Thymus (tissue), 11 donors: ENCODE results near the gene TRMT2A. TPM values are rescaled to one million over a fixed set of nuclear protein-coding genes. Genes with fewer than 3 reads are reported as not detected.

Experiments used
- DNase-seq, 9 donors: peaks; one replicate each; pipeline ENCODE4 v3.0.0-alpha.2; 2013; ENCODE audit warnings: low spot score in 9 of 9, low read depth in 6 of 9, missing footprints in 1 of 9
- H3K27ac ChIP-seq, 2 donors: one replicate each; pipeline ENCODE4 v1.5.1; 2013; ENCODE audit warnings: control low read depth in 1 of 2, low read depth in 1 of 2, low read length in 1 of 2, mild to moderate bottlenecking in 1 of 2, moderate library complexity in 1 of 2
- H3K27me3 ChIP-seq, 2 donors: one replicate each; pipeline ENCODE4 v1.5.1; 2013; ENCODE audit warnings: low read length in 1 of 2; ENCODE audit not compliant: control insufficient read depth in 2 of 2, insufficient read depth in 1 of 2
- H3K36me3 ChIP-seq, 2 donors: one replicate each; pipeline ENCODE4 v1.5.1; 2013; ENCODE audit warnings: low read length in 1 of 2, mild to moderate bottlenecking in 1 of 2, moderate library complexity in 1 of 2; ENCODE audit not compliant: control insufficient read depth in 2 of 2, insufficient read depth in 2 of 2
- H3K4me1 ChIP-seq, 2 donors: one replicate each; pipeline ENCODE4 v1.5.1; 2013; ENCODE audit warnings: low read length in 2 of 2; ENCODE audit not compliant: control insufficient read depth in 2 of 2, insufficient read depth in 2 of 2
- H3K4me3 ChIP-seq, 2 donors: one replicate each; pipeline ENCODE4 v1.5.1; 2013; ENCODE audit warnings: low read length in 2 of 2, control low read depth in 1 of 2, mild to moderate bottlenecking in 1 of 2
- H3K9me3 ChIP-seq, 2 donors: one replicate each; pipeline ENCODE4 v1.5.1; 2013; ENCODE audit warnings: low read length in 1 of 2, mild to moderate bottlenecking in 1 of 2; ENCODE audit not compliant: control insufficient read depth in 2 of 2, insufficient read depth in 1 of 2
- WGBS: extraction: QIAGEN DNeasy Blood & Tissue Kit; methylation state at CpG from one replicate; pipeline ENCODE4 v1.1.7; 2013; 5-methylcytosine and 5-hydroxymethylcytosine counted together
- polyA plus RNA-seq: library from polyadenylated mRNA; stranded (reverse); fragments of 200-250 nt; gene quantifications from one replicate; pipeline ENCODE4 v1.2.3, GENCODE V29; 2013
- total RNA-seq: library from RNA; stranded (reverse); fragments of 120-200 nt; gene quantifications from one replicate; pipeline ENCODE4 v1.2.4, GENCODE V29; 2013
- donor health status: healthy.

Gene TRMT2A
- total and polyA plus RNA-seq, 2 donors: 69.3 to 92.4 TPM

DNA sequence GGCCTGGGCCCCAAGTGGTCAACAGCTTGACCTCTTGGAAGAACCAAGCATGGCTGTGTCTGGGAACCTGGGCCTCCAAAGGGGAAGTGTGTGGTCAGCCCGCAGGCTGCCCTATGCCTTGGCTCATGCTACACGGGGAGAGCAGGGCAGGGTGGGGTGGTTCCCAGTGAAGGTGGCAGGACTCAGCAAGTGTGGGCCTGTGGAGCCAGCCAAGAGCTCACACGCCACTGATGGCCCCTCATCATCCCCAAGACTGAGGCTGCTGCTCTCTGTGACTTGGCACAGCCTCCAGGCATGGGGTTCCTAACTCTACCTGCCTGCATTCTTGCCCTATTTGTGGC, 52.9 kb downstream of the TRMT2A start:
- WGBS: 96% methylated on average over 3 of the region's 3 CpGs
- Histone ChIP-seq H3K27me3 (no peaks in the 10 kb centered on the region), H3K4me1 (no peaks in the 10 kb centered on the region), H3K27ac (no peak overlapping the region), H3K9me3 (no peaks in the 10 kb centered on the region), H3K4me3 (no peak overlapping the region), H3K36me3 (peaks cover 26 to 43% of the 10 kb centered on the region in 2 donors)
- DNase-seq: no peak

DNA sequence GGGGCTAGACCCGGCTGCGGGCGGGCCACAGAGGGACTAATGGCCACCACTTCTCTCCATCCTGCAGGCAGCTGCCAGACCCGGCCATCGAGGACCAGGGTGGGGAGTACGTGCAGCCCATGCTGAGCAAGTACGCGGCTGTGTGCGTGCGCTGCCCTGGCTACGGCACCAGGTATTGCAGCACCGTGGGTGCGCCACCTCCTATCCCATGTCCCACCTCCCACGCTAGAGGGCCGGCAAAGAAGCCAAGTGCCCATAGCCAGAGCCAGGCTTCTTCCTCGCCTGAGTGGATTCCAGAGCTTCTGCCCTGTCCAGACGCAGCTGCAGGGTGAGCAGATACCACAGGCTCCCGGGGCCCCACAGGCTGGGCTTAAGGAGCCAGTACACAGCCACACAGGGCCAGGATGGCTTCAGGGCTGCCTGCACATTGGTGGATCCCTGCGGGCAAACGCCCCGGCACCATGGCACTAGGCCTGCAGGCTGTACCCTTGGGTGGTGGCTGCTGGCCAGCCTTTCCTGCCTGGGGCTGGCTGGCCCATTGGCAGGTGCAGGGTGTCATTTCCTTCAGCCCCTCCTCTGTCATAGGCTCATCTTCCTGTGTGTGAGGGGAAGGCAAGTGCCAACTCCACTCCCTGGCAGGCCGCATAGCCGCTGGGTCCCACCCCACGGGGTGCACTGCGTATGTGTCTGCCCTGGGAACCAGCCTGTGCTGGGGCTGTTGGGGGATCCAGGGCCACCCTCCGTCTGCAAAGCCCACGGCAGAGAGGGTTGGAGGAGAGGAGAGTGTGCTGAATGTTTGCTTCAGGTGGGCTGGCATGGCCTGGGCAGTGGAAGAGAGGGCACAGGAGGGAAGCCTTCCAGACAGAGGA, 53.5 kb downstream of the TRMT2A start:
- 95% methylated on average over 27 of the region's 27 CpGs for WGBS
- H3K36me3 ChIP-seq: peaks cover 28 to 43% of the 10 kb centered on the region in 2 donors
- H3K4me3 ChIP-seq: no peak overlapping the region
- no peak overlapping the region for H3K27ac ChIP-seq
- no peaks in the 10 kb centered on the region for H3K27me3 ChIP-seq
- no peak for DNase-seq
- H3K4me1 ChIP-seq: no peaks in the 10 kb centered on the region
- H3K9me3 ChIP-seq: no peaks in the 10 kb centered on the region

DNA sequence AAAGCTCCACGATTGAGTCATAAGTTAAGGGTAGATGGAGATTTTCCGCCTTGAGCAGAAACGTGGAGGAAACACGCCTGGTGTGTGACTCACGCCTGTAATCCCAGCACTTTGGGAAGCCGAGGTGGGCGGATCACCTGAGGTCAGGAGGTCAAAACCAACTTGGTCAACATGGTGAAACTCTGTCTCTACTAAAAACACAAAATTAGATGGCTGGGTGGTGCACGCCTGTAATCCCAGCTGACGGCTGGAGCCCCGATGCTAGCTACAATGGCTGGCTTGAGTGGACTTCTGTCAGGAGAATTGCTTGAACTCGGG, 54.3 kb downstream of the TRMT2A start:
- Histone ChIP-seq H3K4me3 (no peak overlapping the region), H3K4me1 (no peaks in the 10 kb centered on the region), H3K9me3 (no peaks in the 10 kb centered on the region), H3K27me3 (no peaks in the 10 kb centered on the region), H3K27ac (no peak overlapping the region), H3K36me3 (peaks cover 28 to 44% of the 10 kb centered on the region in 2 donors)
- WGBS: 98% methylated on average over 11 of the region's 11 CpGs
- DNase-seq: no peak

DNA sequence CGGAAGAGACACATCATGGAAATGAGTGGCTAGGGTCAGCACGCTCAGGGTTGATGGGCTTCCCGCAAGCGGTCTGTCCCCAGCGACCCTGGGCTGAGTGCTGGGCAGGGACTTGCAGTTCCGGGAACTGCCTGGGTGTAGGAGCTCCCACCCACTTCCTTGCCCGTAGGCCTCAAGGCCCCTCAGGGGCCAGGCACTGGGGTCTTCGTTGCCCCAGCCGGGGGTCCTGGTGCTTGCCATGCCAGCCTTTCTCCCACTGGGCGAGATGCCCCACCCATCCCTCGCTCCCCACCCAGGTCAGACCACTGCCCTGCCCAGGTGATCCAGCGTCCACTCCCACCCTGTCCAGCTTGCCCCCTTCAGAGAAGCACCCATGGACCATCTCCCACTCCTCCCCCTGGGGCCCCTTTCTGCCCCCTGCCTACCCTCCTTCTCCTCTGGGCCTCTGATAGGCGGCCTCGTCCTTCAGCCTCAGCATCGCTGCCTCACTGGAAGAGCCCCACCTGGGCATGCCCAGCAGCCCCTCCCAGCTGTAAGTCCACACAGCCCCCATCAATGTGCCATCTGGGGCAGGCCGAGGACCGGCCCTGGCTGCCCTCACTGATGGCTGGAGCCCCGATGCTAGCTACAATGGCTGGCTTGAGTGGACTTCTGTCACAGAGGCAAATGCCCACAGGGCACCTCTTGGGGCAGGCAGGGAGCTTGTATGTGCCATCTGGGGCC, 54.8 kb downstream of the TRMT2A start:
- Histone ChIP-seq H3K4me1 (no peaks in the 10 kb centered on the region), H3K27me3 (no peaks in the 10 kb centered on the region), H3K9me3 (no peaks in the 10 kb centered on the region), H3K36me3 (peaks cover 28 to 49% of the 10 kb centered on the region in 2 donors), H3K4me3 (no peak overlapping the region), H3K27ac (no peak overlapping the region)
- WGBS: 97% methylated on average over 18 of the region's 18 CpGs
- no peak for DNase-seq

Other genes with a start within 250 kb of the TRMT2A start
- gene COMT, start 175.5 kb downstream of the TRMT2A start, total RNA-seq: 53.6 TPM
- 74.5 TPM for gene COMT, start 175.5 kb downstream of the TRMT2A start, polyA plus RNA-seq
- gene TXNRD2, start 175.4 kb downstream of the TRMT2A start, total RNA-seq: 10.1 TPM
- 24.2 TPM for gene TXNRD2, start 175.4 kb downstream of the TRMT2A start, polyA plus RNA-seq
- 2.1 TPM for gene ARVCF, start 100.4 kb downstream of the TRMT2A start, total RNA-seq
- gene ARVCF, start 100.4 kb downstream of the TRMT2A start, polyA plus RNA-seq: 8.2 TPM
- 15.9 TPM for gene TANGO2, start 96.1 kb downstream of the TRMT2A start, total RNA-seq
- 19.7 TPM for gene TANGO2, start 96.1 kb downstream of the TRMT2A start, polyA plus RNA-seq
- 20.3 TPM for gene DGCR8, start 37.0 kb downstream of the TRMT2A start, total RNA-seq
- 22.5 TPM for gene DGCR8, start 37.0 kb downstream of the TRMT2A start, polyA plus RNA-seq
- 318 TPM for gene RANBP1, start 1.1 kb downstream of the TRMT2A start, total RNA-seq
- 78.9 TPM for gene RANBP1, start 1.1 kb downstream of the TRMT2A start, polyA plus RNA-seq
- gene ZDHHC8, start 14.6 kb upstream of the TRMT2A start, total RNA-seq: 7.2 TPM
- gene ZDHHC8, start 14.6 kb upstream of the TRMT2A start, polyA plus RNA-seq: 35.1 TPM
- gene CCDC188, start 33.8 kb upstream of the TRMT2A start, total RNA-seq: 0.09 TPM
- 0.84 TPM for gene CCDC188, start 33.8 kb upstream of the TRMT2A start, polyA plus RNA-seq
- gene RTN4R, start 151.1 kb upstream of the TRMT2A start, total RNA-seq: 3.2 TPM
- gene RTN4R, start 151.1 kb upstream of the TRMT2A start, polyA plus RNA-seq: 1.5 TPM
- gene DGCR6L, start 202.8 kb upstream of the TRMT2A start, total RNA-seq: 61.6 TPM
- 62.1 TPM for gene DGCR6L, start 202.8 kb upstream of the TRMT2A start, polyA plus RNA-seq